Caco-2 (cell line): ENCODE data around the gene IL16. TPM values are rescaled to one million over a fixed set of nuclear protein-coding genes. Genes with fewer than 3 reads are reported as not detected.

ENCODE experiments used
- BruUV-seq: library from RNA; stranded (reverse); fragments of 400-500 nt; replicated peaks from 2 replicates; lab custom pipeline; 2021; lab: Mats Ljungman, UMichigan
- CTCF ChIA-PET: fragments of 300-600 bp; sonication (Branson Sonifier 250); formaldehyde crosslinking; loops from one replicate; lab custom pipeline; 2022; ENCODE audit warnings: antibody characterized with exemption; lab: Charles Lee
- POLR2A ChIA-PET: fragments of 300-600 bp; sonication (Branson Sonifier 250); formaldehyde crosslinking; loops from one replicate; lab custom pipeline; 2022; ENCODE audit warnings: antibody characterized with exemption; lab: Charles Lee
- DNase-seq, 2 experiments: peaks; one replicate each; pipeline versions ENCODE4 v3.0.0 to v3.0.0-alpha.2; 2020 to 2022
- H3K27me3 ChIP-seq: replicated peaks from 2 replicates; pipeline ENCODE4 v1.6.0; 2011; ENCODE audit warnings: low read length; ENCODE audit not compliant: control insufficient read depth, insufficient read depth
- H3K36me3 ChIP-seq: 2 replicates; pipeline ENCODE4 v1.5.1; 2011; ENCODE audit warnings: low read length; ENCODE audit not compliant: control insufficient read depth, insufficient read depth
- H3K4me1 ChIP-seq: fragments of 250-450 bp; sonication (Bioruptor Pico); 2 replicates; pipeline ENCODE4 v1.5.1; 2020; ENCODE audit warnings: mild to moderate bottlenecking
- H3K4me3 ChIP-seq: 2 replicates; pipeline ENCODE4 v1.5.1; 2011; ENCODE audit warnings: low read depth, mild to moderate bottlenecking, control low read depth, low read length
- H3K9me3 ChIP-seq: fragments of 250-450 bp; sonication (Bioruptor Pico); 2 replicates; pipeline ENCODE4 v1.5.1; 2020; ENCODE audit warnings: mild to moderate bottlenecking, moderate library complexity
- H3K27ac Mint-ChIP-seq: one replicate; pipeline ENCODE4 v1.8.0; 2022; ENCODE audit warnings: mixed read lengths; ENCODE audit not compliant: unreplicated experiment
- H3K27me3 Mint-ChIP-seq: one replicate; pipeline ENCODE4 v1.8.0; 2022; ENCODE audit warnings: mixed read lengths; ENCODE audit not compliant: insufficient read depth, unreplicated experiment
- H3K36me3 Mint-ChIP-seq: one replicate; pipeline ENCODE4 v1.8.0; 2022; ENCODE audit warnings: mild to moderate bottlenecking, mixed read lengths; ENCODE audit not compliant: insufficient read depth, unreplicated experiment
- H3K4me1 Mint-ChIP-seq: one replicate; pipeline ENCODE4 v1.8.0; 2022; ENCODE audit warnings: low read depth, mixed read lengths; ENCODE audit not compliant: unreplicated experiment
- H3K4me3 Mint-ChIP-seq: one replicate; pipeline ENCODE4 v1.8.0; 2022; ENCODE audit warnings: mild to moderate bottlenecking, moderate library complexity, mixed read lengths; ENCODE audit not compliant: unreplicated experiment
- H3K9me3 Mint-ChIP-seq: one replicate; pipeline ENCODE4 v1.8.0; 2022; ENCODE audit warnings: mixed read lengths; ENCODE audit not compliant: unreplicated experiment
- intact Hi-C: fragments of 100-400 bp; cut with micrococcal nuclease; formaldehyde crosslinking; loops from one replicate; pipeline ENCODE4 v1.10.0; 2022; ENCODE audit not compliant: unreplicated experiment
- total RNA-seq: library from RNA; stranded (reverse); gene quantifications from 2 replicates; pipeline ENCODE4 v1.2.3, GENCODE V29; 2022
- TF ChIP-seq, protein P1 (sequence below), 2 experiments: fragments of 200-600 bp in 1 of 2; IDR thresholded peaks; 1 replicate in 1 of 2; 2 replicates in 1 of 2; pipeline versions ENCODE4 v1.5.1 to v1.8.0; 2011 to 2022; ENCODE audit warnings: antibody characterized with exemption in 1 of 2, control low read depth in 1 of 2, inconsistent platforms in 1 of 2, low read depth in 1 of 2, low read length in 1 of 2, mild to moderate bottlenecking in 1 of 2, moderate library complexity in 1 of 2; ENCODE audit not compliant: insufficient read depth in 1 of 2, severe bottlenecking in 1 of 2, unreplicated experiment in 1 of 2

The IL16 gene
- total RNA-seq, 1 experiment from 2014 or later: not detected

DNA sequence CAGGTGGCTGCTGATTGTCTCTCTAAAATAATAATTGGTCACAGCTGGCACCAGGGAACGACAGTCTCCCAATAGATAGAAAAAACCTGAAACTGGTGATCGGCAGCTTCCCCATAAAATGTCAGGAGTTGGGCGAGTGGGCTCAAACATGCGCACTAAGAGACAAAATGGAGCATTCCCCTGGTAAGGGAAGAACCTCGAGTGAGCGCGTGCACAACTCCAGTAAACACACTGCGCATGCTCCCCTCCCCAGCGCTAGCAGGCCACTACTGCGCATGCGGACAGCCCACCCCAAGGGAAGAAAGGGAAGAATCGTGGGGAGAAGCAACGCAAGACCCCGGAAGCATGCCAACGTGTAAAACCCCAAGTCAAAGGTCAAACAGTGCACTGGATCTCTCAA lies 134.9 kb downstream of the IL16 start:
- BruUV-seq: no TSS peak
- Mint-ChIP-seq H3K27ac (no peak overlapping the region), H3K4me3 (no peak overlapping the region), H3K9me3 (no peaks in the 10 kb centered on the region), H3K4me1 (peaks cover 6% of the 10 kb centered on the region), H3K27me3 (peaks cover 3% of the 10 kb centered on the region), H3K36me3 (no peaks in the 10 kb centered on the region)
- intact Hi-C loops: no loop called here
- CTCF ChIA-PET: no interaction called here
- TF ChIP-seq, protein P1, sequence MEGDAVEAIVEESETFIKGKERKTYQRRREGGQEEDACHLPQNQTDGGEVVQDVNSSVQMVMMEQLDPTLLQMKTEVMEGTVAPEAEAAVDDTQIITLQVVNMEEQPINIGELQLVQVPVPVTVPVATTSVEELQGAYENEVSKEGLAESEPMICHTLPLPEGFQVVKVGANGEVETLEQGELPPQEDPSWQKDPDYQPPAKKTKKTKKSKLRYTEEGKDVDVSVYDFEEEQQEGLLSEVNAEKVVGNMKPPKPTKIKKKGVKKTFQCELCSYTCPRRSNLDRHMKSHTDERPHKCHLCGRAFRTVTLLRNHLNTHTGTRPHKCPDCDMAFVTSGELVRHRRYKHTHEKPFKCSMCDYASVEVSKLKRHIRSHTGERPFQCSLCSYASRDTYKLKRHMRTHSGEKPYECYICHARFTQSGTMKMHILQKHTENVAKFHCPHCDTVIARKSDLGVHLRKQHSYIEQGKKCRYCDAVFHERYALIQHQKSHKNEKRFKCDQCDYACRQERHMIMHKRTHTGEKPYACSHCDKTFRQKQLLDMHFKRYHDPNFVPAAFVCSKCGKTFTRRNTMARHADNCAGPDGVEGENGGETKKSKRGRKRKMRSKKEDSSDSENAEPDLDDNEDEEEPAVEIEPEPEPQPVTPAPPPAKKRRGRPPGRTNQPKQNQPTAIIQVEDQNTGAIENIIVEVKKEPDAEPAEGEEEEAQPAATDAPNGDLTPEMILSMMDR (IDR thresholded peaks at IDR 0.05; ENCODE audit: insufficient read depth in 1 of 2, low read depth in 1 of 2, low read length in 1 of 2, severe bottlenecking in 1 of 2, unreplicated experiment in 1 of 2): no peak
- no peak for DNase-seq
- Histone ChIP-seq H3K27me3 (no peaks in the 10 kb centered on the region), H3K36me3 (no peaks in the 10 kb centered on the region), H3K9me3 (no peaks in the 10 kb centered on the region), H3K4me3 (no peak overlapping the region), H3K4me1 (peaks cover 11% of the 10 kb centered on the region)
- POLR2A ChIA-PET: no interaction called here

DNA sequence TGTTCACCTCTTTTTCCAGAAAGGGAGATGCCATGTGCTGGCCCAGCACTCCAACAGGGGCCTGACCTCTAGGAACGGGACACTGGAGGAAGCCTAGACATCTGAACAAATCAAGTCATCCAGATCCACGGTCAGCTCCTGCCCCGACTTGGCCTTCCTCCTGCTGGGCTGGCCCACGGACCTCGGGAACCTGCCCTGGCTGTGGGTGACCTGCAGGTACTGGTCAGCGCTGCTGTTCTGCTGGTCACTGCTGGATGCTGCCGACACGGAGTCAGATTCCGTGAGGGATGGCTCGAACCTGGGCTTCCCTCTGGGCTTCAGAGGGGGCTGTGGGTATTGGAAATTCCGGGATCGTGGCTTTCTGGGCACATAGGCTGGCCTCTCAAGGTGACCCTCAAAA lies 135.6 kb downstream of the IL16 start:
- H3K9me3 Mint-ChIP-seq: no peaks in the 10 kb centered on the region
- no peak overlapping the region for H3K27ac Mint-ChIP-seq
- TF ChIP-seq, protein P1 (IDR thresholded peaks at IDR 0.05; ENCODE audit: insufficient read depth in 1 of 2, low read depth in 1 of 2, low read length in 1 of 2, severe bottlenecking in 1 of 2, unreplicated experiment in 1 of 2): no peak
- no peak overlapping the region for H3K4me3 ChIP-seq
- peaks cover 11% of the 10 kb centered on the region for H3K4me1 ChIP-seq
- CTCF ChIA-PET: no interaction called here
- no peak for DNase-seq
- peaks cover 6% of the 10 kb centered on the region for H3K4me1 Mint-ChIP-seq
- no TSS peak for BruUV-seq
- no peak overlapping the region for H3K4me3 Mint-ChIP-seq
- H3K27me3 ChIP-seq: no peaks in the 10 kb centered on the region
- POLR2A ChIA-PET: no interaction called here
- H3K36me3 ChIP-seq: no peaks in the 10 kb centered on the region
- intact Hi-C loops: no loop called here
- H3K36me3 Mint-ChIP-seq: no peaks in the 10 kb centered on the region
- peaks cover 3% of the 10 kb centered on the region for H3K27me3 Mint-ChIP-seq
- H3K9me3 ChIP-seq: no peaks in the 10 kb centered on the region

DNA sequence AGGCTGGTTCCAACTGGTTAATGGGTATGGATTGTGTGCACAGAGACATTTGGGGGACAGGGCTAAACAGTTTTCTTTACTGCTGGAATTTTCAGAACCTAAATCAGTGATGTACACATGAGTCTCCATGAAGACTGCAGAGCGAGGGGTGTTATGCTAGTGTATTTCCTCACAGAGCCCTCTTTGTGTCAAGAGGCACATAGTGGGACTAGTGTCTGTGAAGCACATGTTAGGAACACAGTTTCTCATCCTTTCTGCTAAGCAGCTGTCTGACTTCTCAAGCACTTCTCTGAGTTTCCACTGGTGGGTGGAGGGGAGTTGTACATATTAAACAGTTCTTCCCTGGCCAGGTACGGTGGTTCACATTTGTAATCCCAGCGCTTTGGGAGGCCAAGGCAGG lies 136.7 kb downstream of the IL16 start:
- H3K27me3 ChIP-seq: no peaks in the 10 kb centered on the region
- Mint-ChIP-seq H3K27ac (no peak overlapping the region), H3K9me3 (no peaks in the 10 kb centered on the region), H3K4me1 (no peaks in the 10 kb centered on the region), H3K27me3 (peaks cover 5% of the 10 kb centered on the region), H3K36me3 (no peaks in the 10 kb centered on the region), H3K4me3 (no peak overlapping the region)
- no TSS peak for BruUV-seq
- DNase-seq: no peak
- H3K4me3 ChIP-seq: no peak overlapping the region
- intact Hi-C loops: no loop called here
- H3K36me3 ChIP-seq: no peaks in the 10 kb centered on the region
- TF ChIP-seq, protein P1 (IDR thresholded peaks at IDR 0.05; ENCODE audit: insufficient read depth in 1 of 2, low read depth in 1 of 2, low read length in 1 of 2, severe bottlenecking in 1 of 2, unreplicated experiment in 1 of 2): no peak
- POLR2A ChIA-PET: no interaction called here
- H3K9me3 ChIP-seq: no peaks in the 10 kb centered on the region
- peaks cover 11% of the 10 kb centered on the region for H3K4me1 ChIP-seq
- CTCF ChIA-PET: no interaction called here
